HG03354 (cell line): Measurements from ENCODE around the gene OR51V1.

Experiments
- ATAC-seq: cut with Tn5 transposase; IDR thresholded peaks from one replicate; pipeline ENCODE4 v1.9.1; 2021; ENCODE audit warnings: mild to moderate bottlenecking; ENCODE audit not compliant: unreplicated experiment, poor library complexity, severe bottlenecking

The OR51V1 gene

DNA sequence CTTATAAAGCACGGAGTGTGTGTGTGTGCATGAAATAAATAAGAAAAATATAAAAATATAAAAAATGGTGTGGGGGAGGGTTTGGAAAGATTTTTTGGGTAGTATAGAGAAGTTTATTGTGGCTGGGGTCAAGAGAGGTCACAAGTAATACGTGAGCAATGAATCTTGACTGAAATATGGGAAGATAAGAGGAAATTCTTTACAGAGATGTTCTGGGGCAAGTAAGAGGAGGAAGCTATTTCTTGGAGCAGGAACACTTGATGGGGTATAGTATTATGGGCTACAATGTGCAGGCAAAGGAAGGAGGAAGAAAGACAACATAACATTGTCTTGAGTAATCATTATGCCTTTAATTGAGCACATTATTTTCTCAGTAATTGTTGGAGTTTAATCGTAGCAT lies 31.7 kb upstream of the OR51V1 start:
- no peak for ATAC-seq

DNA sequence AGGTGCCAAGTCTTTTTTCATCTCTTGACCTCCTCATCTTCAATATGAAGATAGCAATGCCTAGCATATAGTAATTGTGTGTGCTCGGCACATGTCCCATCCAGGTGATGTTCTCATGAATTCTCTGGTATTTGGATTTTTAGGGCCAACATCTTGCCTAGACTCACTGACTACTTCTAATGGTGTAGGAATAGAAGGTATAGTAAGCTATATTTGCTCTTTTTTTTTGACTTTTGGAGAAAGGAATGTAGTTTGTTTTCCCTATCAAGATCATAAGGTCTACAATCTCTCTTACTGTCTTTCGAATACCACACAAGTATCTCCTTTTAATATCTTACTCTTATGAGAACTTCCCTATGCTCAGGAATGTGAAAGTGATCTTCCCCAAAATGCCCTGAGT lies 30.6 kb upstream of the OR51V1 start:
- no peak for ATAC-seq

DNA sequence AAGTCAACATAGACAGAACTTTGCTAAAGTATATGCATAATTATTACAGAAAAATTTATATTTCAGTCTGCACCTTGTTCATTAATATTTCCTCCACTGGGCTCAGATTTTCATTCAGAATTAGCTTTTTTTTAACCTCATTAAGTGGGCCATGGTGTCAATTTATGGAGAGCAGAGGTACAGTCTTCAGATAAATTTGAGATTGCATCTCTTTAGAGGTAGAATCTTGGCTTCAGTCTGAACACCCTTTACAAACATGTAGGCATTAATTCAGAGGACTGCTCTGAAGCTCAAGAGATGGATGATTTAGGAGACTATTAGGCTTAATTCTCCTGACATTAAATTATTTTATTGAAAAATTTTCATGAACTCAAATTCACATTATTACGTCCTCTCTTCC lies 29.8 kb upstream of the OR51V1 start:
- no peak for ATAC-seq

DNA sequence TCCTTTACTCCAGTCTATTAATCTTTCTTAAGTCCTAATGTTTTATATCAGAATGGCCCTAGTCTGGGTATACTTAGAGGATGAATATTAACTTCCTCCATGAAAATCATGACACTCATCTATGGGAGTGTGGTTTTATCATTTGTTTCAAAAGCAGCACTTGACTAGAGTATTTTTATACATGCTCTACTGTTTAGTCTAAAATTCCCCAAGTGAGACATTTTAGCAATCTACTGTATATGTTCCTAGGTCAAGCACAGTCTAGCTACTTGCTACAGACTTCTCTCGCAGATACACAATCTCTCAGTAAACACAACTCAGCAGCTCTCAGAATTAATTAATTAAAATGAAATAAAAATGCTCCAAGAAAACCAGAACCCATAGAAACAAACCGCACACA lies 29.3 kb upstream of the OR51V1 start:
- no peak for ATAC-seq

DNA sequence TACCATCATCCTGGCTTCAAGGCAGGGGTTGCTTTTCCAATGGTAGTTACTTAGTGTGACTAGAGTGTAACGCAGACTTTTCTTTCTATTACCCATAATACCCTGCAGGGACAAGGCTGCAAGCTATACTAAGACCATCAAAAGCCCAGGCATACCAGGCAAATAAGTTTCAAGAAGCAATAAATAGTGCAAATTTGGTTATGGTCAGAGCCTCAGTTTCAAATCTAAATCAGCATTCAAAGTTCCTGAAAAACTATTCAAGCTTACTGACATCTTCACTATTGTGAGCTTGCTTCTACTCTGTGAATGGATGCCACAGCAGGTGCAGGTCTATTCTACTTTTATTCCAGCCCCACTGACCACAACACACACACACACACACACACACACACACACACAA lies 28.9 kb upstream of the OR51V1 start:
- ATAC-seq, result no peak

DNA sequence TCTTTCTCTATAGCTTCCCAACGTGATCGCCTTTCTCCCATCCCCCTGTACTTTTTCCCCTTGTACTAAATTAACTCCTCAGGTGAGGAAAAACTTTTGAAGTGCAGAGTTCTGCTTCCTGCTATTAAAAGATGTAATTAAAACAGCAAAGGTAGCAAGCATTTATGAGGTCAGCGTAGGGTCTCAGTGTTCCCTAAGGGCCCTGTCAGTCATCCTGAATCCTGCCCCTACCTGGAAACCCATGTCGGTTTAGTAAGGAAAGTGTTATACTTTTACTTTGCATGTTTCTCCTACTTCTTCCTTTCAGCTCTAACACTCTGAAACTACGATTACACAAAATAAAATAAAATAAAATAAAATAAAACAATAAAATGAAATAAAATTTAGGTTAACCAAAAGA lies 27.6 kb upstream of the OR51V1 start:
- ATAC-seq, result no peak

DNA sequence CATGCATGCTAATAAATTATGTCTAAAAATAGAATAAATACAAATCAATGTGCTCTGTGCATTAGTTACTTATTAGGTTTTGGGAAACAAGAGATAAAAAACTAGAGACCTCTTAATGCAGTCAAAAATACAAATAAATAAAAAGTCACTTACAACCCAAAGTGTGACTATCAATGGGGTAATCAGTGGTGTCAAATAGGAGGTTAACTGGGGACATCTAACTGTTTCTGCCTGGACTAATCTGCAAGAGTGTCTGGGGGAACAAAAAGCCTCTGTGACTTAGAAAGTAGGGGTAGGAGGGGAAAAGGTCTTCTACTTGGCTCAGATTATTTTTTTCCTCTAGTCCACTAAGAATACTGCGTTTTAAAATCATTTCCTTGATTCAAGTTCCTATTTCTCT lies 27.2 kb upstream of the OR51V1 start:
- no peak for ATAC-seq

DNA sequence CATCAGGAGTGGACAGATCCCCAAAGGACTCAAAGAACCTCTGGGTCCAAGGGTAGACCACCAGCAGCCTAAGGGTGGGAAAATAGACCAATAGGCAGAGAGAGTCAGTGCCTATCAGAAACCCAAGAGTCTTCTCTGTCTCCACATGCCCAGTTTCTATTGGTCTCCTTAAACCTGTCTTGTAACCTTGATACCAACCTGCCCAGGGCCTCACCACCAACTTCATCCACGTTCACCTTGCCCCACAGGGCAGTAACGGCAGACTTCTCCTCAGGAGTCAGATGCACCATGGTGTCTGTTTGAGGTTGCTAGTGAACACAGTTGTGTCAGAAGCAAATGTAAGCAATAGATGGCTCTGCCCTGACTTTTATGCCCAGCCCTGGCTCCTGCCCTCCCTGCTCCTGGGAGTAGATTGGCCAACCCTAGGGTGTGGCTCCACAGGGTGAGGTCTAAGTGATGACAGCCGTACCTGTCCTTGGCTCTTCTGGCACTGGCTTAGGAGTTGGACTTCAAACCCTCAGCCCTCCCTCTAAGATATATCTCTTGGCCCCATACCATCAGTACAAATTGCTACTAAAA lies 26.3 kb upstream of the OR51V1 start, which contains the start of gene HBB:
TSS of gene HBB (minus strand) at position 340 of the 579 bp plus-strand sequence. CDS start at position 290, 50 bp downstream.
- ATAC-seq, result no peak

DNA sequence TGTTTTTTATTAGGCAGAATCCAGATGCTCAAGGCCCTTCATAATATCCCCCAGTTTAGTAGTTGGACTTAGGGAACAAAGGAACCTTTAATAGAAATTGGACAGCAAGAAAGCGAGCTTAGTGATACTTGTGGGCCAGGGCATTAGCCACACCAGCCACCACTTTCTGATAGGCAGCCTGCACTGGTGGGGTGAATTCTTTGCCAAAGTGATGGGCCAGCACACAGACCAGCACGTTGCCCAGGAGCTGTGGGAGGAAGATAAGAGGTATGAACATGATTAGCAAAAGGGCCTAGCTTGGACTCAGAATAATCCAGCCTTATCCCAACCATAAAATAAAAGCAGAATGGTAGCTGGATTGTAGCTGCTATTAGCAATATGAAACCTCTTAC lies 25.0 kb upstream of the OR51V1 start:
- no peak for ATAC-seq

DNA sequence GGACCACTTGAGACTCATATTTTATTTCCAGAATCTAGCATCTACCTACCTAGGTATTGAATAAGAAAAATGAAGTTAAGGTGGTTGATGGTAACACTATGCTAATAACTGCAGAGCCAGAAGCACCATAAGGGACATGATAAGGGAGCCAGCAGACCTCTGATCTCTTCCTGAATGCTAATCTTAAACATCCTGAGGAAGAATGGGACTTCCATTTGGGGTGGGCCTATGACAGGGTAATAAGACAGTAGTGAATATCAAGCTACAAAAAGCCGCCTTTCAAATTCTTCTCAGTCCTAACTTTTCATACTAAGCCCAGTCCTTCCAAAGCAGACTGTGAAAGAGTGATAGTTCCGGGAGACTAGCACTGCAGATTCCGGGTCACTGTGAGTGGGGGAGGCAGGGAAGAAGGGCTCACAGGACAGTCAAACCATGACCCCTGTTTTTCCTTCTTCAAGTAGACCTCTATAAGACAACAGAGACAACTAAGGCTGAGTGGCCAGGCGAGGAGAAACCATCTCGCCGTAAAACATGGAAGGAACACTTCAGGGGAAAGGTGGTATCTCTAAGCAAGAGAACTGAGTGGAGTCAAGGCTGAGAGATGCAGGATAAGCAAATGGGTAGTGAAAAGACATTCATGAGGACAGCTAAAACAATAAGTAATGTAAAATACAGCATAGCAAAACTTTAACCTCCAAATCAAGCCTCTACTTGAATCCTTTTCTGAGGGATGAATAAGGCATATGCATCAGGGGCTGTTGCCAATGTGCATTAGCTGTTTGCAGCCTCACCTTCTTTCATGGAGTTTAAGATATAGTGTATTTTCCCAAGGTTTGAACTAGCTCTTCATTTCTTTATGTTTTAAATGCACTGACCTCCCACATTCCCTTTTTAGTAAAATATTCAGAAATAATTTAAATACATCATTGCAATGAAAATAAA lies 24.3 kb upstream of the OR51V1 start:
- ATAC-seq, result no peak

DNA sequence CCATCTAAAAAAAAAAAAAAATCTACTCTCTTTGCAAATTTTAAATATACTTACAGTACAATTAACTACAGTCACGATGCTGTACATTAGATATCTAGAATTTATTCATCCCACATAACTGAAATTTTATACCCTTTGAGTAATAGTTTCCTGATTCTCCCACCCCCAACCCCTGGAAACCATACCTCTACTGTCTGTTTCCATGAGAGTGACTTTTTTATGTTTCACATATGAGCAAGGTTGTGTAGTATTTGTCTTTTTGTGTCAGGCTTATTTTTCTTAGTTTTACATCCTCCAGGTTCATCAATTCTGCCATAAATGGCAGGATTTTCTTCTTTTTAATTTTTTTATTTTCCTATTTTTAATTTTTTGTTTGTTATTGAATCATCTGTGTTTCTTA lies 23.2 kb upstream of the OR51V1 start:
- ATAC-seq, result no peak

DNA sequence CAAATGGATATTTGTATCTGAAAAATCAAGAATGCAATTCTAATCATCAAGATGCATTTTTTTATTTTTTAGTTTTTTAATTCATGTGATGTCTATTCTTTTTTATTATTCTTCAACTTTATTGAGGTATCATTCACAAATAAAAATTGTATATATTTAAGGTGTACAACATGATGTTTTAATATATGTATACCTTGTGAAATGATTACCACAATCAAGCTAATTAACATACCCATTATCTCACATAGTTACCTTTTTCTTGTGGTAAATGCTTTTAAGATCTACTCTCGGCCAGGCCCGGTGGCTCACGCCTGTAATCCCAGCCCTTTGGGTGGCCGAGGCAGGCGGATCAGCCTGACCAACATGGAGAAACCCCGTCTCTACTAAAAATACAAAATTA lies 22.7 kb upstream of the OR51V1 start:
- ATAC-seq, result no peak

DNA sequence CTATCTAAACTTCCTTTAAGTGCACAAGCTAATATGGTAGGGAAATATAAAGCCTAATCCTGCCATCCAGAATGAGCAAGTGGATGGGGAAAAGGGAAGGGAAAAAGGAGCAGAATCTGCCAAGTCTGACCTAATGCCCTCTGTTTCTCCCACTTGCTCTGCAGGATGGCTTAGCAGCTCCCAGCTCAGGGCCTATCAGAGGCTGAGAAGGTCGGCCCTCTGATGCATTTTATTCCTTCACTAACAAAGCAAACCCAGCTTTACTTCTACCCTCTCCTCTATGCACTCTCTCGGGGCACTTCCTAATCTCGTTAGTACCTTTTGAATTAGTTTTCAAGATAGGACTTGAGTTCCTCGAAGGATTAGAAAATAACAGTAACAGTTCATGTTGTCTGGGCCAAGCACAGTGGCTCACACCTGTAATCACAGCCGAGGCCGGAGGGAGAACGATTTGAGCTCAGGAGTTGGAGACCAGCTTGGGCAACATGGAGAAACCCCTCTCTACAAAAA lies 9.9 kb upstream of the OR51V1 start:
- ATAC-seq, result no peak

DNA sequence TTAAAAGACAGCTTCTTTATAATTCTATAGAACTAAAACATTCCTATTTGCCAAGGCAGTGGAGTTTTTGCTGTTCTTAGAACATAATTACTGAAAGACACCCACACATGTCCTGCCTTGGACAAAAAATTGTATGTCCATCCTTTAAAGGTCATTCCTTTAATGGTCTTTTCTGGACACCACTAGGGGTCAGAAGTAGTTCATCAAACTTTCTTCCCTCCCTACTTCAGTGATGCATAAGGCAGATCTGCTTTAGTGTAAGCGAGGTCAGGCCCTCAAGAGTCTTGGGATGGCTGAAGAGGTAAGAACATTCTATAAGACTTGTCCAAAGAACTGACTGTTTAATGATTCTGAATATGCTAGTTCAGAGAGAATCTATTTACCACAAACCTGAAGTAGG lies 4.3 kb upstream of the OR51V1 start:
- ATAC-seq, result peak; percentile 93

DNA sequence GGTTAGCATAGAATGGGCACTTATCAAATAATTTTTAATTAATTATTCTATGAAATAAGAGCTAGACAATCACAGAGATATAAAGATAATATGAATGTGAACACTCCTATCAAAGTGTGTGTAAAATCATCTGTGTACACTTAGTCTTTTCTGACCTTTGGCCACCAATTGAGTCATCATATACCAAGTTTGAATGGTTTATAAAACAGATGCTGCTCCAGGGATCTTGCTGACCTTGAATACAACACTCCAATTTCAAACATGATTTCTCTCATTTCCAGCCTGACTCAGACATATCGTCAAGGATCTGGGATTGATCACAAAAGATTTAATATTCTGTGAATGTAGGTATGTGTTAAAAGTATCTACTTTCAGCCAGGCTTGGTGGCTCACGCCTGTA lies 2.9 kb upstream of the OR51V1 start:
- no peak for ATAC-seq

DNA sequence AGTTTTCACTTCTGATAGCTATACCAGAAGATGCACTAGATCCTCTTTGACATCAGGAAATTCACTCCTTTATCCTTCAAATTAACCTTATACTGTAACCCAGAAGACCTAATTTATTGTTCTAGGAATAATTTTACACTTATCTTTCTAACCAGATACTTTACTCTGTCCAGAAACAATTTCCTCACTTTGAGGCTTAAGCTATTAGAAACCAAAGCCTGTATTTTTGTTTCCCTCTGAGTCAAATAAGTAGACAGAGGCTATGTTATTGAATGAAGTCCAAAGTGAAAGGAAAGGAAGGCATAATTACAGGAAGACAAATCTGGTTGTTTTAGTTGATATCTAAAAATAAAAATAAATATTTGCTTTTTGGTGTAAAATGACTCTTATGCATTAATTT lies 2.2 kb downstream of the OR51V1 start:
- no peak for ATAC-seq

DNA sequence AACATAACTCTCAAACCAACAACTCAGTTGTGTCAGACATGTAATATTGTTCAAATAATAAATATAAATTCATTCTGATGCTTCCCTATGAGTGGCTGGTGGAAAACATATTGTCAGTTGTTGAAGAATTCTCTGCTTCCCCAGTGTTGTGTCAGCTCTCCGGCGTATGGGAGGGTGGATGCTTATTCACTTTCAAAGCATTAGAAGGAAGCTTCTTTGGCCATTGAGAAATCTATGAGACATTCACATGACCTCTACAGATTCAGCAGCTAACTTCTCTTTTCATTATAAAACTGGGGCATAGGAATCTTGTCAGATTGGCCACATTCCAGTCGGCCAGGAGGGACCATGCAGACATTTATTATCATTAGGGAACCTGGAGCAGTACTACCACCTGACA lies 2.9 kb downstream of the OR51V1 start:
- no peak for ATAC-seq

DNA sequence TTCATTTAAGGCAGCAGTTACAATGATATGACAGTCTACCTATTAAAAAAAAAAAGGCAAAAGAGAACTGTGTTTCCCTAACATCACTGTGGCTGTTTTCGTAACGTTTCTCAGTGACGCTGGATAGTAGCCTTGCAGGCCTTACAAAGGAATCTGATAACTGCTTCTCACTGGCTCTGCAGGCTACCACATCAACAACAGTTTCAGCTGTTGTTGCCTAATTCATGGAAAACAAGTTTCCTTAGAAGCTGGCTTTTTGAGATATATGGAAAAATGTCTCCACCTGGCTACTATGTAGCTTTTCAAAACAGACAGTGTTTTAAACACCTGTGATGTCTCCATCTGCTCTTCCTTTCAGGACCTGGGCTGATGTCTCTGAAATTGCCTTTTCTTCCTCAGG lies 3.8 kb downstream of the OR51V1 start:
- ATAC-seq, result no peak

DNA sequence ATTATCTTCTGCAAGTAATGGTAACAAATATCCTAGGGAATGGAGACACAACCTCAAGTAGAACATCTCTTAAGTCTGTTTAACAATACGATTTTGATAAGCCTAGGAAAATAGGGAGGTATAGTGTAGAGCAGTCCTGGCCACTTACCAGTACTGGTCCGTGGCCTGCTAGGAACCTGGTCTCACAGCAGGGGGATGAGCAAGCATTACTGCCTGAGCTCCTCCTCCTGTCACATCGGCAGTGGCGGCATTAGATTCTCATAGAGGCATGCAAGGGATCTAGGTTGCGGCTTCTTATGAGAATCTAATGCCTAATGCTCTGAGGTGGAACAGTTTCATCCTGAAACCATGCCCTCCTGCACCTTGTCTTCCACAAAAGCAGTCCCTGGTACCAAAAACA lies 4.4 kb downstream of the OR51V1 start:
- no peak for ATAC-seq

DNA sequence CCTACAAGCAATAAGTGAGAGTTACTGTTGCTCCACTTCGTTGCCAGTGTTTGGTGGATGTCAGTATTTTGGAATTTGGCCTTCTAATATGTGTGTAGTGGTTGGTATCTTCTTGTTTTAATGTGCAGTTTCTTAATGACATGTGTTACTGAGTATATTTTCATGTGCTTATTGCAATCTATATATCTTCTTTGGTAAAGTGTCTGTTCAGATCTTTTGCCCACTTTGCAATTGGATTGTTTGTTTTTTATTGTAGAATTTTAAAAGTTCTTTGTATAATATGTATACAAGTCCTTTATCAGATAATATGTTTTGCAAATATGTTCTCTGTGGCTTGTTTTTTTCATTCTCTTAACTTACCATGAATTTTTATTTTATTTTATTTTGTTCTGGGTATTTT lies 7.7 kb downstream of the OR51V1 start:
- no peak for ATAC-seq

DNA sequence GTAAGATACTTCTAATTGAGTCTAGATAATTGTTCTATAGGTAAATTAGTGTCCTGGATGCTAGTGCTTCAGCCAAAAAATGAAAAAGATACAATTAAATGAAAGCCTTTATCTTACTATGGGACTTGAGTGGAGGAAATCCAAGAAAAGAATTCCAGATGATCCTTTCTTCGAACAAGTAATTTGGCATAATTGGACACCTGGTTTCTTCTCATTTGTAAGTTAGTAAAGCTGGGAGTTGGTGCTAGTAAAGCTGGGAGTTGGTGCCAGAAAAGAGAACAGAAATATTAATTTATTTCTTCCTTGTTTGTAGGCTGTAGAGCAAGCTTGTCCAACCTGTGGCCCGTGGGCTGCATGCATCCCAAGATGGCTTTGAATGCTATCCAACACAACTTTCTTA lies 12.3 kb downstream of the OR51V1 start:
- ATAC-seq, result no peak
